GM23338 (cell line): ENCODE measurements around the gene RAB30. TPM values are rescaled to one million over a fixed set of nuclear protein-coding genes. Genes with fewer than 3 reads are reported as not detected.

ENCODE experiments used
- ETS1 ChIP-seq: IDR thresholded peaks from 2 replicates; pipeline ENCODE4 v1.6.1; 2016; ENCODE audit warnings: antibody characterized with exemption
- EZH2 ChIP-seq: fragments of 200-600 bp; sonication (generic); IDR thresholded peaks from one replicate; pipeline ENCODE4 v1.8.0; 2017; ENCODE audit warnings: antibody characterized with exemption, mild to moderate bottlenecking, low read depth; ENCODE audit not compliant: unreplicated experiment
- REST ChIP-seq: IDR thresholded peaks from one replicate; pipeline ENCODE4 v1.6.1; 2018; ENCODE audit warnings: antibody characterized with exemption; ENCODE audit not compliant: unreplicated experiment
- STAT1 ChIP-seq: IDR thresholded peaks from one replicate; pipeline ENCODE4 v1.6.1; 2016; ENCODE audit warnings: antibody characterized with exemption; ENCODE audit not compliant: unreplicated experiment
- ZNF114 ChIP-seq: fragments of 250-450 bp; sonication (Bioruptor Pico); IDR thresholded peaks from 2 replicates; pipeline ENCODE4 v1.5.0; 2020; ENCODE audit warnings: mild to moderate bottlenecking, moderate library complexity
- ZNF331 ChIP-seq: fragments of 250-450 bp; sonication (Bioruptor Pico); IDR thresholded peaks from 2 replicates; pipeline ENCODE4 v1.5.0; 2020; ENCODE audit warnings: low read depth, mild to moderate bottlenecking, moderate library complexity
- ZNF462 ChIP-seq: fragments of 250-450 bp; sonication (Bioruptor Pico); IDR thresholded peaks from 2 replicates; pipeline ENCODE4 v1.5.0; 2020; ENCODE audit warnings: mild to moderate bottlenecking, moderate library complexity
- polyA plus RNA-seq: library from polyadenylated mRNA; unstranded; fragments of >200 nt; fragmentation: Nextera tagmentation; extraction: Ambion mirVana; gene quantifications from 2 replicates; pipeline ENCODE4 v1.2.1, GENCODE V29; 2016
- total RNA-seq: library from RNA; depleted of rRNA; stranded (reverse); fragments of >200 nt; shearing (Covaris generic); gene quantifications from 2 replicates; pipeline ENCODE4 v1.2.3, GENCODE V29; 2014

Gene RAB30
- total and polyA plus RNA-seq, 2 experiments from 2014 or later, result 3.3 to 6.6 TPM

- TF ChIP-seq ZNF462 (CRISPR knock-in tag), result no peak
- TF ChIP-seq ZNF331 (CRISPR knock-in tag), result no peak
- no peak for TF ChIP-seq ETS1
- no peak for TF ChIP-seq REST
- TF ChIP-seq ZNF114 (CRISPR knock-in tag), result no peak
- no peak for TF ChIP-seq EZH2
- TF ChIP-seq STAT1, result no peak
These were observed 132.2 kb downstream of the RAB30 start (continued) for GRCh38 chr11:82939456-82939855.
